Posterior vena cava (tissue), 2 donors: ENCODE results near the gene KCTD7. TPM values are rescaled to one million over a fixed set of nuclear protein-coding genes. Genes with fewer than 3 reads are reported as not detected.

Source experiments
- total RNA-seq, 2 donors: library from RNA; stranded (reverse); fragmentation: NEBNext Ultra II Directional; extraction: Animal tissue kit (Norgen Biotek cat#: 25700); gene quantifications; one replicate each; pipeline ENCODE4 v1.2.1, GENCODE V29; 2021
- donor health status: DM: yes; HTN: yes; CAD: no.
- donor health status: DM: yes; HTN: yes; CAD: no.

KCTD7 gene
- total RNA-seq, 2 donors from 2014 or later = 8.8 to 10.1 TPM

Other genes with a start within 250 kb of the KCTD7 start
- gene RABGEF1, start 111.9 kb downstream of the KCTD7 start, total RNA-seq = 10 to 100 TPM; 29.9 to 39.6 TPM